ENCODE data around the gene SMPD3. TPM values are rescaled to one million over a fixed set of nuclear protein-coding genes. Genes with fewer than 3 reads are reported as not detected.

SMPD3 gene
- total and polyA plus RNA-seq, 2 of the 8 experiments (the other 6 are each of a cell fraction or from before 2014, with no cell fraction given) = 0.39 to 1.3 TPM

DNA sequence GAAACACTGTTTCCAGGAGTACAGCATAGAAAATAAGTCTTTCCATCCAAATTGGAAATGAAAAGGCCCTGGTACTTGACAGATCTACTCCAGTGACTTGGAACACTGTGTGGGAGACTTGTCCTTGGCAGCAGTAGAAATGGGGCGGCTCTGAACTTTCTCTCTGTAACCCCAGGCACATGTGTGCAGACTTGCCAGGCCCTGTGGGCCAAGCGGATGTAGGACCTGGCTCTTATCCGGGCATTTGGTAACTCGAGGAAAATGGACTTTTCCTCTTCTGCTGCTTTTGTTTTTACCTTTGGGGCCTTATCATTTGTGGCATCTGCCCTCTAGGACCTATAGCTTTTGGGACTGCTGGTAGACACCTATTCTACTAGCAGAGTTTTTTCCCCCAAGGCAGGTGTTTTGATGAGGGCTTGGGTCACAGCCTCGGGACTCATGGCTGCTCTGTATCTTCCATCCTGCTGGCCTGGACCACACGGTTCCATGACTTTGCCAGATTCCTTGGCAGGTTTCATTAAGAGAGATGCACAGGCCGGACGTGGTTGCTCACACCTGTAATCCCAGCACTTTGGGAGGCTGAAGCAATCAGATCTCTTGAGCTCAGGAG is 43.5 kb downstream of the SMPD3 start:
- H3K27me3 ChIP-seq (replicated peaks in 1 of 4; ENCODE audit: control insufficient read depth in 3 of 4, extremely low read depth in 1 of 4, insufficient read depth in 3 of 4, low read length in 3 of 4) = no peaks in the 10 kb centered on the region; a peak in 1 of 7 replicates
- CTCF ChIA-PET (ENCODE audit: partially characterized antibody) = interaction anchor here (0.6 to 4.1 kb wide), 6 partner anchors 16 to 1341 kb away, joined by 3 to 20 read pairs (median 4); no protein-coding TSS in a partner anchor
- no peak overlapping the region for H3K27ac ChIP-seq (ENCODE audit: low read depth, low read length)
- H3K23me2 ChIP-seq (ENCODE audit: low read depth, low read length) = no peaks in the 10 kb centered on the region
- H2BK120ac ChIP-seq (replicated peaks; ENCODE audit: low read depth, low read length) = no peak overlapping the region
- no peak overlapping the region for H2BK12ac ChIP-seq (ENCODE audit: low read depth, low read length)
- no peaks in the 10 kb centered on the region for H3K79me1 ChIP-seq (ENCODE audit: low read depth, low read length)
- no peak overlapping the region for H2BK5ac ChIP-seq (ENCODE audit: low read depth, low read length)
- H3K79me2 ChIP-seq (ENCODE audit: control insufficient read depth in 1 of 2, insufficient read depth in 2 of 2, low read length in 2 of 2) = no peaks in the 10 kb centered on the region
- peaks cover 0 to 15% (median 6%) of the 10 kb centered on the region in 4 experiments; a peak in 6 of 7 replicates for H3K4me1 ChIP-seq (replicated peaks in 1 of 4; ENCODE audit: control insufficient read depth in 3 of 4, insufficient read depth in 4 of 4, low read length in 3 of 4)
- TF ChIP-seq, protein P1, sequence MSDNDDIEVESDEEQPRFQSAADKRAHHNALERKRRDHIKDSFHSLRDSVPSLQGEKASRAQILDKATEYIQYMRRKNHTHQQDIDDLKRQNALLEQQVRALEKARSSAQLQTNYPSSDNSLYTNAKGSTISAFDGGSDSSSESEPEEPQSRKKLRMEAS (IDR thresholded peaks at IDR 0.05) = no peak
- no peak for TF ChIP-seq TCF12 (IDR thresholded peaks at IDR 0.05; ENCODE audit: low read depth, low read length)
- no peak for TF ChIP-seq RAD21 (IDR thresholded peaks at IDR 0.05 in 1 of 2, conservative IDR thresholded peaks at IDR 0.05 in 1 of 2; ENCODE audit: low read depth in 2 of 2, low read length in 2 of 2)
- TF ChIP-seq SIX5 (IDR thresholded peaks at IDR 0.05; ENCODE audit: low read depth, low read length) = no peak
- TF ChIP-seq CBX8 (IDR thresholded peaks at IDR 0.05; ENCODE audit: borderline replicate concordance, low read depth, low read length) = no peak
- TF ChIP-seq BCL11A (IDR thresholded peaks at IDR 0.05; ENCODE audit: low read depth in 2 of 2, low read length in 2 of 2) = no peak
- no peak for TF ChIP-seq CTBP2 (IDR thresholded peaks at IDR 0.05; ENCODE audit: borderline replicate concordance, insufficient read depth, insufficient read length, low read length)
- TF ChIP-seq HDAC2 (IDR thresholded peaks at IDR 0.05; ENCODE audit: borderline replicate concordance in 1 of 2, low read depth in 2 of 2, low read length in 2 of 2) = no peak
- TF ChIP-seq YY1 (IDR thresholded peaks at IDR 0.05; ENCODE audit: low read depth, low read length) = no peak
- no peak for TF ChIP-seq NANOG (IDR thresholded peaks at IDR 0.05; ENCODE audit: insufficient read depth, low read depth, low read length, poor library complexity, severe bottlenecking)
- TF ChIP-seq SAP30 (IDR thresholded peaks at IDR 0.05; ENCODE audit: insufficient read depth, insufficient replicate concordance, low read length) = no peak
- no peak for TF ChIP-seq BACH1 (IDR thresholded peaks at IDR 0.05; ENCODE audit: low read length)
- H4K5ac ChIP-seq (ENCODE audit: insufficient read length, low read depth, low read length) = no peak overlapping the region
- no peak overlapping the region for H2AFZ ChIP-seq (ENCODE audit: low read length)
- no peak overlapping the region for H2BK20ac ChIP-seq (ENCODE audit: low read length)
- POLR2A ChIA-PET (ENCODE audit: partially characterized antibody) = interaction anchor here (0.9 to 1.0 kb wide), 2 partner anchors 9 to 15 kb away, joined by 3 read pairs; no protein-coding TSS in a partner anchor
- H3K9ac ChIP-seq (replicated peaks in 1 of 4; ENCODE audit: extremely low read depth in 1 of 4, low read depth in 3 of 4, low read length in 3 of 4) = no peak overlapping the region
- no peak overlapping the region for H3K56ac ChIP-seq (replicated peaks; ENCODE audit: insufficient read length, low read depth, low read length)
- DNase-seq (ENCODE audit: low read depth in 1 of 2, low spot score in 2 of 2) (no peak), FAIRE-seq (no peak)
- no peak overlapping the region for H3K14ac ChIP-seq (ENCODE audit: insufficient read length)
- 70% methylated on average over 8 of the region's 8 CpGs; no CpG with 5 or more reads in 1 of the 2 experiments for WGBS, 2 experiments (ENCODE audit: extremely low coverage in 1 of 2, insufficient coverage in 1 of 2, insufficient read length in 1 of 2, insufficient replicate concordance in 2 of 2, low coverage in 1 of 2, low lambda C conversion rate in 2 of 2, missing lambda C conversion rate in 1 of 2)
- H3K23ac ChIP-seq (ENCODE audit: insufficient read length) = no peak overlapping the region
- H4K8ac ChIP-seq (ENCODE audit: extremely low read depth, insufficient read depth, low read length) = no peak overlapping the region
- no peak overlapping the region for H2BK15ac ChIP-seq (ENCODE audit: low read length)
- no peak overlapping the region for H3K4ac ChIP-seq (replicated peaks; ENCODE audit: insufficient read length, low read depth, low read length)
- H3K9me3 ChIP-seq (ENCODE audit: insufficient read depth in 2 of 2, low read depth in 1 of 2, low read length in 1 of 2) = no peaks in the 10 kb centered on the region
- no peak overlapping the region for H3K18ac ChIP-seq (ENCODE audit: extremely low read depth, low read length)
- H4K20me1 ChIP-seq (replicated peaks in 1 of 2; ENCODE audit: control insufficient read depth in 1 of 2, insufficient read depth in 2 of 2, low read length in 2 of 2) = peaks cover 0 to 2% of the 10 kb centered on the region in 2 experiments
- H3K4me3 ChIP-seq (ENCODE audit: extremely low read depth in 1 of 4, insufficient read depth in 2 of 4, low read depth in 3 of 4, low read length in 4 of 4) = no peak overlapping the region
- no peaks in the 10 kb centered on the region for H3K36me3 ChIP-seq (ENCODE audit: control insufficient read depth in 2 of 4, insufficient read depth in 4 of 4, low read length in 3 of 4)
- H4K91ac ChIP-seq (replicated peaks; ENCODE audit: insufficient read length, low read length) = no peak overlapping the region
- no peak overlapping the region for H3K4me2 ChIP-seq (ENCODE audit: insufficient read depth in 1 of 2, low read depth in 2 of 2, low read length in 2 of 2)
- H2AK5ac ChIP-seq (ENCODE audit: low read depth, low read length) = no peak overlapping the region
